ENCODE data around the gene KRT32. TPM values are rescaled to one million over a fixed set of nuclear protein-coding genes. Genes with fewer than 3 reads are reported as not detected.

KRT32 gene
- polyA plus RNA-seq, 1 donor (not counting 4 experiments of a cell fraction or from before 2014, with no cell fraction given), result not detected

GRCh38 chr17:41507315-41507880 is 40.2 kb upstream of the KRT32 start:
- DNase-seq (ENCODE audit: low read depth, low spot score), result no peak
- Histone ChIP-seq H3K4me1 (ENCODE audit: control insufficient read depth, extremely low read depth, insufficient read depth, low read length) (peaks cover 14% of the 10 kb centered on the region), H3K79me2 (ENCODE audit: control insufficient read depth, insufficient read depth, low read length) (no peaks in the 10 kb centered on the region), H3K27me3 (ENCODE audit: control insufficient read depth, extremely low read depth, insufficient read depth, low read length) (no peaks in the 10 kb centered on the region), H3K4me3 (ENCODE audit: control insufficient read depth in 2 of 3, extremely low read depth in 1 of 3, insufficient read depth in 2 of 3, low read depth in 1 of 3, low read length in 3 of 3) (no peak overlapping the region), H4K20me1 (ENCODE audit: control insufficient read depth, extremely low read depth, insufficient read depth, low read length) (no peaks in the 10 kb centered on the region), H3K27ac (ENCODE audit: control insufficient read depth, insufficient read depth, low read length) (no peak overlapping the region), H3K9me3 (ENCODE audit: control insufficient read depth, low read depth, low read length) (no peaks in the 10 kb centered on the region), H2AFZ (ENCODE audit: control insufficient read depth, low read length) (no peak overlapping the region), H3K4me2 (ENCODE audit: control insufficient read depth, extremely low read depth, insufficient read depth, low read depth, low read length) (peak overlapping the region; percentile 10), H3K9ac (ENCODE audit: control insufficient read depth, extremely low read depth, insufficient read depth, low read length) (no peak overlapping the region), H3K9me1 (ENCODE audit: control insufficient read depth, extremely low read depth, insufficient read depth, low read length) (peaks cover under 1% of the 10 kb centered on the region), H3K36me3 (ENCODE audit: control insufficient read depth in 2 of 2, extremely low read depth in 1 of 2, insufficient read depth in 2 of 2, low read length in 2 of 2) (no peaks in the 10 kb centered on the region)
- no peak for TF ChIP-seq EZH2 (IDR thresholded peaks at IDR 0.05; ENCODE audit: low read length)
- TF ChIP-seq CTCF (optimal IDR thresholded peaks at IDR 0.05 in 1 of 3, IDR thresholded peaks at IDR 0.05 in 1 of 3, conservative IDR thresholded peaks at IDR 0.05 in 1 of 3; ENCODE audit: extremely low read depth in 1 of 3, insufficient read depth in 2 of 3, low read length in 3 of 3), result no peak
- dilution Hi-C loops (cut with MboI; ENCODE audit: extremely low pct_ligation_motif_present, low sequenced_read_pairs), result no loop called here
- FAIRE-seq, result peak; percentile 39

GRCh38 chr17:41505809-41506767 is 38.9 kb upstream of the KRT32 start:
- Histone ChIP-seq H2AFZ (ENCODE audit: control insufficient read depth, low read length) (no peak overlapping the region), H3K79me2 (ENCODE audit: control insufficient read depth, insufficient read depth, low read length) (no peaks in the 10 kb centered on the region), H3K4me2 (ENCODE audit: control insufficient read depth, extremely low read depth, insufficient read depth, low read depth, low read length) (no peak overlapping the region), H3K4me1 (ENCODE audit: control insufficient read depth, extremely low read depth, insufficient read depth, low read length) (peaks cover 14% of the 10 kb centered on the region), H3K9me3 (ENCODE audit: control insufficient read depth, low read depth, low read length) (no peaks in the 10 kb centered on the region), H3K9ac (ENCODE audit: control insufficient read depth, extremely low read depth, insufficient read depth, low read length) (no peak overlapping the region), H3K27ac (ENCODE audit: control insufficient read depth, insufficient read depth, low read length) (no peak overlapping the region), H3K27me3 (ENCODE audit: control insufficient read depth, extremely low read depth, insufficient read depth, low read length) (no peaks in the 10 kb centered on the region), H4K20me1 (ENCODE audit: control insufficient read depth, extremely low read depth, insufficient read depth, low read length) (no peaks in the 10 kb centered on the region), H3K9me1 (ENCODE audit: control insufficient read depth, extremely low read depth, insufficient read depth, low read length) (no peaks in the 10 kb centered on the region), H3K36me3 (ENCODE audit: control insufficient read depth in 2 of 2, extremely low read depth in 1 of 2, insufficient read depth in 2 of 2, low read length in 2 of 2) (no peaks in the 10 kb centered on the region), H3K4me3 (ENCODE audit: control insufficient read depth in 2 of 3, extremely low read depth in 1 of 3, insufficient read depth in 2 of 3, low read depth in 1 of 3, low read length in 3 of 3) (no peak overlapping the region)
- DNase-seq (ENCODE audit: low read depth, low spot score), result no peak
- dilution Hi-C loops (cut with MboI; ENCODE audit: extremely low pct_ligation_motif_present, low sequenced_read_pairs), result no loop called here
- FAIRE-seq, result no peak
- TF ChIP-seq CTCF (optimal IDR thresholded peaks at IDR 0.05 in 1 of 3, IDR thresholded peaks at IDR 0.05 in 1 of 3, conservative IDR thresholded peaks at IDR 0.05 in 1 of 3; ENCODE audit: extremely low read depth in 1 of 3, insufficient read depth in 2 of 3, low read length in 3 of 3) (no peak), EZH2 (IDR thresholded peaks at IDR 0.05; ENCODE audit: low read length) (no peak)

All from keratinocyte (primary cell).